ENCODE results near the gene CCL25. TPM values are rescaled to one million over a fixed set of nuclear protein-coding genes. Genes with fewer than 3 reads are reported as not detected.

Gene CCL25
- total and polyA plus RNA-seq, 9 of the 15 experiments (the other 6 are each of a cell fraction or from before 2014, with no cell fraction given), result 0.15 TPM; not detected in 8

DNA sequence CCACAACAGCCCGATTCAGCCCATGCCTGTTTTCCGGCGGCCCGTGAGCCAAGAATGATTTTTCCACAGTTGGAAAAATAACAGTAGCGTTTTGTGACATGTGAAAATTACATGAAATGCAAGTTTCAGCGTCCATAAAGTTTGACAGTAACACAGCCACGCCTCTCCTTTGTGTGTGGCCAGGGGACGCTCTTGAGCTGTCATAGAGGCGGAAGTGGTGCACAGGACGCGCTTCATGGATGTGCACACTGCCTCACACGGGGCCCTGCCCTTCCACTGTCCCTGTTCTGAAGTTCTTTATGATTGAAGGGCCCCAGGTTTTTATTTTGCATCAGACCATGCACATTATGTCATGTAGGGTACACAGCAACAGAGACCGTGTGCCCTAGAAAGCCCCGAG lies 34.8 kb upstream of the CCL25 start (continued):
- TF ChIP-seq E2F6 (IDR thresholded peaks at IDR 0.05; ENCODE audit: borderline replicate concordance in 1 of 2, extremely low read depth in 1 of 2, insufficient read depth in 1 of 2, insufficient read length in 1 of 2, low read depth in 1 of 2, low read length in 1 of 2, poor library complexity in 1 of 2, severe bottlenecking in 1 of 2), result peak in 1 of 2 experiments; percentile 17
- TF ChIP-seq BHLHE40 (IDR thresholded peaks at IDR 0.05; ENCODE audit: low read length), result no peak
- no peak for TF ChIP-seq GATAD2B (IDR thresholded peaks at IDR 0.05; ENCODE audit: borderline replicate concordance)
- peak; percentile 43; the same call in 1 of the 2 replicates for TF ChIP-seq RB1 (IDR thresholded peaks at IDR 0.05; ENCODE audit: low read depth)
- no peak for TF ChIP-seq MEF2A (IDR thresholded peaks at IDR 0.05; ENCODE audit: control insufficient read depth, low read depth, low read length)
- TF ChIP-seq PATZ1 (CRISPR knock-in tag; IDR thresholded peaks at IDR 0.05; ENCODE audit: borderline replicate concordance), result no peak
- TF ChIP-seq ARID2 (IDR thresholded peaks at IDR 0.05), result peak; percentile 88

GRCh38 chr19:8020681-8021080 lies 31.9 kb upstream of the CCL25 start:
- no TSS peak for BruUV-seq (replicated peaks)
- ChIA-PET CTCF (ENCODE audit: low intra/inter-chr PET ratio) (no interaction called here), POLR2A (interaction anchor here (0.6 kb wide), 1 partner anchor 466 kb away, joined by 3 read pairs; no protein-coding TSS in a partner anchor)
- TF ChIP-seq NR2C2 (CRISPR knock-in tag; IDR thresholded peaks at IDR 0.05) (no peak), NR2C2 (tag; IDR thresholded peaks at IDR 0.05) (no peak), ZNF512 (tag; IDR thresholded peaks at IDR 0.05) (peak; percentile 44; the same call in 1 of the 2 replicates), OTX1 (CRISPR knock-in tag; IDR thresholded peaks at IDR 0.05) (0 out of 2 replicates have a peak, but pooled peaks have one; percentile 52)
- Histone ChIP-seq H3K4me2 (ENCODE audit: insufficient read depth, low read length) (no peak overlapping the region), H3K79me2 (ENCODE audit: control insufficient read depth, insufficient read depth, low read length) (no peaks in the 10 kb centered on the region), H3K9ac (ENCODE audit: insufficient read depth in 1 of 2, low read depth in 2 of 2, low read length in 2 of 2) (peak overlapping the region in 1 of 2 experiments; percentile 22; a peak in 1 of 4 replicates), H3K36me3 (ENCODE audit: control insufficient read depth, insufficient read depth, low read length) (no peaks in the 10 kb centered on the region; the same call in 2 of the 3 replicates), H3K9me1 (ENCODE audit: control insufficient read depth, insufficient read depth, low read length) (no peaks in the 10 kb centered on the region), H2AFZ (ENCODE audit: low read depth, low read length) (no peak overlapping the region), H3K4me1 (replicated peaks in 1 of 2; ENCODE audit: control insufficient read depth in 2 of 2, insufficient read depth in 2 of 2, low read length in 2 of 2) (peaks cover 12 to 16% of the 10 kb centered on the region in 2 experiments; a peak in 4 of 5 replicates), H4K20me1 (replicated peaks; ENCODE audit: control insufficient read depth, insufficient read depth, low read length) (no peaks in the 10 kb centered on the region), H3K4me3 (no peak overlapping the region), H3K27me3 (ENCODE audit: control insufficient read depth in 2 of 2, insufficient read depth in 2 of 2, low read length in 2 of 2) (no peaks in the 10 kb centered on the region), H3K27ac (ENCODE audit: extremely low read depth, low read depth, low read length) (no peak overlapping the region), H3K9me3 (replicated peaks; ENCODE audit: control insufficient read depth, insufficient read depth, low read depth, low read length) (no peaks in the 10 kb centered on the region)
- no peak for FAIRE-seq
- no peak for ATAC-seq
- in situ Hi-C loops (cut with MboI), result no loop called here
- WGBS (ENCODE audit: insufficient coverage, low coverage, missing lambda C conversion rate), result 81% methylated on average over 6 of the region's 9 CpGs
- no peak for DNase-seq (ENCODE audit: extremely low read depth in 1 of 4, low spot score in 3 of 4)
- intact Hi-C loops (cut with micrococcal nuclease), result no loop called here
